Measurements from ENCODE around the gene LAMC3.

Gene LAMC3

GRCh38 chr9:130981002-130981755 is 27.8 kb upstream of the LAMC3 start:
- Histone ChIP-seq H3K9me3 (replicated peaks; ENCODE audit: low read length) (no peaks in the 10 kb centered on the region), H3K27me3 (ENCODE audit: control insufficient read depth, insufficient read depth, low read length) (peaks cover 58% of the 10 kb centered on the region), H3K4me1 (ENCODE audit: control insufficient read depth, insufficient read depth, low read length) (no peaks in the 10 kb centered on the region), H3K36me3 (ENCODE audit: insufficient read depth, low read length) (no peaks in the 10 kb centered on the region), H3K9ac (ENCODE audit: low read depth, low read length) (no peak overlapping the region), H3K4me2 (ENCODE audit: low read length) (no peak overlapping the region), H3K4me3 (ENCODE audit: low read length) (no peak overlapping the region)

- H3K9ac ChIP-seq (ENCODE audit: low read depth, low read length) = no peak overlapping the region
- no peaks in the 10 kb centered on the region for H3K36me3 ChIP-seq (ENCODE audit: insufficient read depth, low read length)
- H3K4me3 ChIP-seq (ENCODE audit: low read length) = no peak overlapping the region
- H3K4me1 ChIP-seq (ENCODE audit: control insufficient read depth, insufficient read depth, low read length) = no peaks in the 10 kb centered on the region
- H3K27me3 ChIP-seq (ENCODE audit: control insufficient read depth, insufficient read depth, low read length) = peaks cover 62% of the 10 kb centered on the region
- H3K4me2 ChIP-seq (ENCODE audit: low read length) = no peak overlapping the region
- H3K9me3 ChIP-seq (replicated peaks; ENCODE audit: low read length) = no peaks in the 10 kb centered on the region
Observed at GRCh38 chr9:130981756-130982137, 27.2 kb upstream of the LAMC3 start.

GRCh38 chr9:130982636-130983358 is 26.2 kb upstream of the LAMC3 start:
- Histone ChIP-seq H3K4me2 (ENCODE audit: low read length) (no peak overlapping the region), H3K4me1 (ENCODE audit: control insufficient read depth, insufficient read depth, low read length) (no peaks in the 10 kb centered on the region), H3K9ac (ENCODE audit: low read depth, low read length) (no peak overlapping the region), H3K27me3 (ENCODE audit: control insufficient read depth, insufficient read depth, low read length) (peaks cover 66% of the 10 kb centered on the region), H3K4me3 (ENCODE audit: low read length) (no peak overlapping the region), H3K9me3 (replicated peaks; ENCODE audit: low read length) (no peaks in the 10 kb centered on the region), H3K36me3 (ENCODE audit: insufficient read depth, low read length) (no peaks in the 10 kb centered on the region)

GRCh38 chr9:130983359-130983670 is 25.7 kb upstream of the LAMC3 start:
- Histone ChIP-seq H3K4me3 (ENCODE audit: low read length) (no peak overlapping the region), H3K9ac (ENCODE audit: low read depth, low read length) (no peak overlapping the region), H3K4me1 (ENCODE audit: control insufficient read depth, insufficient read depth, low read length) (no peaks in the 10 kb centered on the region), H3K27me3 (ENCODE audit: control insufficient read depth, insufficient read depth, low read length) (peaks cover 69% of the 10 kb centered on the region), H3K36me3 (ENCODE audit: insufficient read depth, low read length) (no peaks in the 10 kb centered on the region), H3K4me2 (ENCODE audit: low read length) (no peak overlapping the region), H3K9me3 (replicated peaks; ENCODE audit: low read length) (no peaks in the 10 kb centered on the region)

GRCh38 chr9:130983970-130984369 is 25.0 kb upstream of the LAMC3 start:
- Histone ChIP-seq H3K27me3 (ENCODE audit: control insufficient read depth, insufficient read depth, low read length) (peaks cover 72% of the 10 kb centered on the region), H3K9ac (ENCODE audit: low read depth, low read length) (no peak overlapping the region), H3K4me3 (ENCODE audit: low read length) (no peak overlapping the region), H3K4me2 (ENCODE audit: low read length) (no peak overlapping the region), H3K4me1 (ENCODE audit: control insufficient read depth, insufficient read depth, low read length) (no peaks in the 10 kb centered on the region), H3K9me3 (replicated peaks; ENCODE audit: low read length) (no peaks in the 10 kb centered on the region), H3K36me3 (ENCODE audit: insufficient read depth, low read length) (no peaks in the 10 kb centered on the region)

- no peaks in the 10 kb centered on the region for H3K4me1 ChIP-seq (ENCODE audit: control insufficient read depth, insufficient read depth, low read length)
Observed at GRCh38 chr9:130984521-130984920, 24.5 kb upstream of the LAMC3 start.

GRCh38 chr9:130985029-130985428 is 23.9 kb upstream of the LAMC3 start:
- Histone ChIP-seq H3K27me3 (ENCODE audit: control insufficient read depth, insufficient read depth, low read length) (peaks cover 74% of the 10 kb centered on the region), H3K4me2 (ENCODE audit: low read length) (no peak overlapping the region), H3K9ac (ENCODE audit: low read depth, low read length) (no peak overlapping the region), H3K4me3 (ENCODE audit: low read length) (no peak overlapping the region), H3K9me3 (replicated peaks; ENCODE audit: low read length) (no peaks in the 10 kb centered on the region), H3K4me1 (ENCODE audit: control insufficient read depth, insufficient read depth, low read length) (no peaks in the 10 kb centered on the region), H3K36me3 (ENCODE audit: insufficient read depth, low read length) (no peaks in the 10 kb centered on the region)

More at GRCh38 chr9:130984521-130984920, 24.5 kb upstream of the LAMC3 start:
- H3K9me3 ChIP-seq (replicated peaks; ENCODE audit: low read length) = no peaks in the 10 kb centered on the region
- H3K27me3 ChIP-seq (ENCODE audit: control insufficient read depth, insufficient read depth, low read length) = peaks cover 74% of the 10 kb centered on the region
- no peak overlapping the region for H3K4me3 ChIP-seq (ENCODE audit: low read length)
- H3K9ac ChIP-seq (ENCODE audit: low read depth, low read length) = no peak overlapping the region
- no peak overlapping the region for H3K4me2 ChIP-seq (ENCODE audit: low read length)
- H3K36me3 ChIP-seq (ENCODE audit: insufficient read depth, low read length) = no peaks in the 10 kb centered on the region

GRCh38 chr9:130985606-130986162 is 23.3 kb upstream of the LAMC3 start:
- H3K36me3 ChIP-seq (ENCODE audit: insufficient read depth, low read length) = no peaks in the 10 kb centered on the region
- H3K4me1 ChIP-seq (ENCODE audit: control insufficient read depth, insufficient read depth, low read length) = no peaks in the 10 kb centered on the region
- H3K4me2 ChIP-seq (ENCODE audit: low read length) = no peak overlapping the region
- no peak overlapping the region for H3K4me3 ChIP-seq (ENCODE audit: low read length)
- no peaks in the 10 kb centered on the region for H3K9me3 ChIP-seq (replicated peaks; ENCODE audit: low read length)
- H3K27me3 ChIP-seq (ENCODE audit: control insufficient read depth, insufficient read depth, low read length) = peaks cover 74% of the 10 kb centered on the region
- no peak overlapping the region for H3K9ac ChIP-seq (ENCODE audit: low read depth, low read length)

- H3K27me3 ChIP-seq (ENCODE audit: control insufficient read depth, insufficient read depth, low read length) = peaks cover 75% of the 10 kb centered on the region
- no peaks in the 10 kb centered on the region for H3K9me3 ChIP-seq (replicated peaks; ENCODE audit: low read length)
- no peak overlapping the region for H3K9ac ChIP-seq (ENCODE audit: low read depth, low read length)
- H3K36me3 ChIP-seq (ENCODE audit: insufficient read depth, low read length) = no peaks in the 10 kb centered on the region
- no peaks in the 10 kb centered on the region for H3K4me1 ChIP-seq (ENCODE audit: control insufficient read depth, insufficient read depth, low read length)
- H3K4me2 ChIP-seq (ENCODE audit: low read length) = no peak overlapping the region
- H3K4me3 ChIP-seq (ENCODE audit: low read length) = no peak overlapping the region
Observed at GRCh38 chr9:130986356-130986965, 22.5 kb upstream of the LAMC3 start.

GRCh38 chr9:130987054-130987453 is 21.9 kb upstream of the LAMC3 start:
- Histone ChIP-seq H3K4me3 (ENCODE audit: low read length) (no peak overlapping the region), H3K4me2 (ENCODE audit: low read length) (no peak overlapping the region), H3K36me3 (ENCODE audit: insufficient read depth, low read length) (no peaks in the 10 kb centered on the region), H3K9me3 (replicated peaks; ENCODE audit: low read length) (no peaks in the 10 kb centered on the region), H3K4me1 (ENCODE audit: control insufficient read depth, insufficient read depth, low read length) (no peaks in the 10 kb centered on the region), H3K27me3 (ENCODE audit: control insufficient read depth, insufficient read depth, low read length) (peaks cover 75% of the 10 kb centered on the region), H3K9ac (ENCODE audit: low read depth, low read length) (no peak overlapping the region)

- no peak overlapping the region for H3K4me3 ChIP-seq (ENCODE audit: low read length)
- H3K4me2 ChIP-seq (ENCODE audit: low read length) = no peak overlapping the region
- H3K27me3 ChIP-seq (ENCODE audit: control insufficient read depth, insufficient read depth, low read length) = peaks cover 76% of the 10 kb centered on the region
- no peaks in the 10 kb centered on the region for H3K4me1 ChIP-seq (ENCODE audit: control insufficient read depth, insufficient read depth, low read length)
- H3K9ac ChIP-seq (ENCODE audit: low read depth, low read length) = no peak overlapping the region
- no peaks in the 10 kb centered on the region for H3K9me3 ChIP-seq (replicated peaks; ENCODE audit: low read length)
- no peaks in the 10 kb centered on the region for H3K36me3 ChIP-seq (ENCODE audit: insufficient read depth, low read length)
Observed at GRCh38 chr9:130987738-130988399, 21.1 kb upstream of the LAMC3 start.

Data from skeletal muscle satellite cell (primary cell).